Endodermal cell (in vitro differentiated cells): ENCODE data around the gene VIL1. TPM values are rescaled to one million over a fixed set of nuclear protein-coding genes. Genes with fewer than 3 reads are reported as not detected.

Experiments used
- DNase-seq: peaks from one replicate; pipeline ENCODE4 v3.0.0-alpha.2; 2017
- H3K27ac ChIP-seq: 2 replicates; pipeline ENCODE4 v1.5.1; 2013; ENCODE audit warnings: mild to moderate bottlenecking, low read depth, low read length, moderate library complexity
- H3K27me3 ChIP-seq: 2 replicates; pipeline ENCODE4 v1.6.1; 2013; ENCODE audit warnings: mild to moderate bottlenecking, low read length, moderate library complexity; ENCODE audit not compliant: insufficient read depth, control insufficient read depth, poor library complexity, severe bottlenecking
- H3K36me3 ChIP-seq: 2 replicates; pipeline ENCODE4 v1.7.0; 2013; ENCODE audit warnings: mild to moderate bottlenecking, low read length, moderate library complexity; ENCODE audit not compliant: control insufficient read depth, insufficient read depth
- H3K4me1 ChIP-seq: one replicate; pipeline ENCODE4 v1.7.0; 2013; ENCODE audit warnings: low read length; ENCODE audit not compliant: control insufficient read depth, insufficient read depth
- H3K4me3 ChIP-seq: 2 replicates; pipeline ENCODE4 v1.5.1; 2013; ENCODE audit warnings: mild to moderate bottlenecking, low read length, moderate library complexity
- H3K9ac ChIP-seq: 2 replicates; pipeline ENCODE4 v1.6.1; 2013; ENCODE audit warnings: mild to moderate bottlenecking, low read length, moderate library complexity; ENCODE audit not compliant: poor library complexity, severe bottlenecking; ENCODE audit errors: extremely low read depth
- H3K9me3 ChIP-seq: 2 replicates; pipeline ENCODE4 v1.6.1; 2013; ENCODE audit warnings: mild to moderate bottlenecking, low read length, moderate library complexity; ENCODE audit not compliant: control insufficient read depth
- H3K27ac Mint-ChIP-seq: 2 replicates; pipeline ENCODE4 v1.8.0; 2020; ENCODE audit warnings: mixed read lengths
- H3K27me3 Mint-ChIP-seq: 2 replicates; pipeline ENCODE4 v1.8.0; 2021; ENCODE audit warnings: mild to moderate bottlenecking, mixed read lengths; ENCODE audit not compliant: insufficient read depth
- H3K36me3 Mint-ChIP-seq: 2 replicates; pipeline ENCODE4 v1.8.0; 2020; ENCODE audit warnings: low read depth, mixed read lengths
- H3K4me1 Mint-ChIP-seq: 2 replicates; pipeline ENCODE4 v1.8.0; 2020; ENCODE audit warnings: mixed read lengths
- H3K4me3 Mint-ChIP-seq: 2 replicates; pipeline ENCODE4 v1.8.0; 2020; ENCODE audit warnings: mild to moderate bottlenecking, moderate library complexity, mixed read lengths
- H3K9me3 Mint-ChIP-seq: 2 replicates; pipeline ENCODE4 v1.8.0; 2020; ENCODE audit warnings: mild to moderate bottlenecking, mixed read lengths
- CTCF ChIP-seq: fragments of 200-600 bp; sonication (generic); conservative IDR thresholded peaks from 2 replicates; pipeline ENCODE4 v1.5.0; 2021; ENCODE audit warnings: antibody characterized with exemption, mild to moderate bottlenecking
- WGBS, 2 experiments: methylation state at CpG; one replicate each; pipeline versions ENCODE4 v1.1.5 to v1.1.7; 2013; ENCODE audit warnings: missing lambda C conversion rate in 2 of 2, mixed read lengths in 1 of 2; ENCODE audit not compliant: insufficient coverage in 1 of 2, insufficient read length in 1 of 2; 5-methylcytosine and 5-hydroxymethylcytosine counted together
- total RNA-seq, 2 donors: library from RNA; stranded (reverse); fragmentation: NEBNext Ultra II Directional in 1 of 2; extraction: Animal tissue kit (Norgen Biotek cat#: 25700) in 1 of 2; gene quantifications; 2 replicates in 1 of 2; 3 replicates in 1 of 2; pipeline ENCODE4 v1.2.1, GENCODE V29; 2021

VIL1 gene
- total RNA-seq, 2 donors from 2014 or later: 70.2 to 83.1 TPM

GRCh38 chr2:218378053-218378452 lies 40.9 kb upstream of the VIL1 start:
- Mint-ChIP-seq H3K27ac (no peak overlapping the region), H3K4me1 (no peaks in the 10 kb centered on the region), H3K27me3 (peaks cover 16% of the 10 kb centered on the region), H3K9me3 (no peaks in the 10 kb centered on the region), H3K4me3 (no peak overlapping the region), H3K36me3 (no peaks in the 10 kb centered on the region)
- Histone ChIP-seq H3K4me3 (no peak overlapping the region), H3K27me3 (no peaks in the 10 kb centered on the region), H3K9ac (no peak overlapping the region), H3K27ac (no peak overlapping the region), H3K9me3 (no peaks in the 10 kb centered on the region), H3K4me1 (no peaks in the 10 kb centered on the region), H3K36me3 (no peaks in the 10 kb centered on the region)
- no peak for DNase-seq
- 87 to 100% methylated on average over 1 to 5 of the region's 5 CpGs for WGBS, 2 experiments
- no peak for TF ChIP-seq CTCF

GRCh38 chr2:218381916-218382366 lies 37.0 kb upstream of the VIL1 start, which contains the start of gene SLC11A1:
TSS of gene SLC11A1 (plus strand) at chr2:218382273. CDS start at chr2:218382369, 96 bp downstream.
- Mint-ChIP-seq H3K4me1 (no peaks in the 10 kb centered on the region), H3K4me3 (no peak within 1 kb of the TSS), H3K36me3 (no peaks in the 10 kb centered on the region), H3K27ac (no peak within 1 kb of the TSS), H3K9me3 (no peaks in the 10 kb centered on the region), H3K27me3 (peaks cover 40% of the 10 kb centered on the region)
- Histone ChIP-seq H3K4me1 (no peaks in the 10 kb centered on the region), H3K27ac (no peak within 1 kb of the TSS), H3K9ac (no peak within 1 kb of the TSS), H3K4me3 (no peak within 1 kb of the TSS), H3K36me3 (no peaks in the 10 kb centered on the region), H3K9me3 (no peaks in the 10 kb centered on the region), H3K27me3 (no peaks in the 10 kb centered on the region)
- WGBS, 2 experiments: 91 to 93% methylated on average over 4 to 13 of the region's 13 CpGs
- no peak for DNase-seq
- no peak for TF ChIP-seq CTCF

- no peaks in the 10 kb centered on the region for H3K27me3 ChIP-seq
- H3K27ac ChIP-seq: no peak overlapping the region
- no peak for TF ChIP-seq CTCF
- H3K27ac Mint-ChIP-seq: no peak overlapping the region
- H3K9me3 ChIP-seq: no peaks in the 10 kb centered on the region
- DNase-seq: no peak
- no peaks in the 10 kb centered on the region for H3K36me3 Mint-ChIP-seq
- no peaks in the 10 kb centered on the region for H3K36me3 ChIP-seq
- H3K4me1 Mint-ChIP-seq: peaks cover 1% of the 10 kb centered on the region
- H3K4me1 ChIP-seq: no peaks in the 10 kb centered on the region
- 85 to 93% methylated on average over 2 to 6 of the region's 6 CpGs for WGBS, 2 experiments
- H3K9ac ChIP-seq: no peak overlapping the region
- peaks cover 46% of the 10 kb centered on the region for H3K27me3 Mint-ChIP-seq
- H3K9me3 Mint-ChIP-seq: no peaks in the 10 kb centered on the region
- H3K4me3 ChIP-seq: no peak overlapping the region
- no peak overlapping the region for H3K4me3 Mint-ChIP-seq
These were observed 36.1 kb upstream of the VIL1 start for GRCh38 chr2:218382785-218383184.
